Sigmoid colon (tissue), 4 donors: ENCODE results near the gene MCHR2.

Experiments
- CTCF ChIP-seq, 4 experiments: fragments of 450-650 bp in 3 of 4; fragments of 200-600 bp in 1 of 4; IDR thresholded peaks; one replicate each; pipeline ENCODE4 v1.5.1; 2016 to 2019; ENCODE audit warnings: antibody characterized with exemption in 4 of 4, mild to moderate bottlenecking in 3 of 4, moderate library complexity in 2 of 4
- EP300 ChIP-seq, 4 donors: sonication (generic); formaldehyde crosslinking; IDR thresholded peaks; one replicate each; pipeline ENCODE4 v1.6.1; 2017; ENCODE audit warnings: antibody characterized with exemption in 4 of 4
- POLR2A ChIP-seq, 2 donors: fragments of 450-650 bp; IDR thresholded peaks; one replicate each; pipeline ENCODE4 v1.6.1; 2016; ENCODE audit warnings: antibody characterized with exemption in 2 of 2, mild to moderate bottlenecking in 2 of 2, moderate library complexity in 2 of 2
- POLR2AphosphoS5 ChIP-seq, 4 donors: sonication (generic); formaldehyde crosslinking; IDR thresholded peaks; one replicate each; pipeline ENCODE4 v1.6.1; 2017; ENCODE audit warnings: antibody characterized with exemption in 4 of 4

GRCh38 chr6:99993533-99994251 lies at the start of gene MCHR2:
- TF ChIP-seq POLR2A (IDR thresholded peaks at IDR 0.05) (no peak), CTCF (IDR thresholded peaks at IDR 0.05) (no peak), POLR2AphosphoS5 (IDR thresholded peaks at IDR 0.05) (no peak), EP300 (IDR thresholded peaks at IDR 0.05) (no peak)
